Nephron progenitor cell (in vitro differentiated cells): Measurements from ENCODE around the gene ZC3HAV1L.

Experiments
- DNase-seq: peaks from one replicate; pipeline ENCODE4 v3.0.0; 2021
- H3K27ac Mint-ChIP-seq: 2 replicates; pipeline ENCODE4 v1.8.0; 2021; ENCODE audit warnings: mild to moderate bottlenecking, moderate library complexity, mixed read lengths
- H3K27me3 Mint-ChIP-seq: 2 replicates; pipeline ENCODE4 v1.8.0; 2021; ENCODE audit warnings: mild to moderate bottlenecking, low read depth, mixed read lengths; ENCODE audit not compliant: poor library complexity
- H3K36me3 Mint-ChIP-seq: 2 replicates; pipeline ENCODE4 v1.8.0; 2021; ENCODE audit warnings: low read depth, mixed read lengths
- H3K4me1 Mint-ChIP-seq: 2 replicates; pipeline ENCODE4 v1.8.0; 2021; ENCODE audit warnings: mixed read lengths
- H3K4me3 Mint-ChIP-seq: 2 replicates; pipeline ENCODE4 v1.8.0; 2021; ENCODE audit warnings: mild to moderate bottlenecking, moderate library complexity, mixed read lengths
- H3K9me3 Mint-ChIP-seq: 2 replicates; pipeline ENCODE4 v1.8.0; 2021; ENCODE audit warnings: mild to moderate bottlenecking, moderate library complexity, mixed read lengths
- CTCF ChIP-seq: fragments of 200-600 bp; sonication (generic); IDR thresholded peaks from 2 replicates; pipeline ENCODE4 v1.5.0; 2021; ENCODE audit warnings: antibody characterized with exemption

Gene ZC3HAV1L

DNA sequence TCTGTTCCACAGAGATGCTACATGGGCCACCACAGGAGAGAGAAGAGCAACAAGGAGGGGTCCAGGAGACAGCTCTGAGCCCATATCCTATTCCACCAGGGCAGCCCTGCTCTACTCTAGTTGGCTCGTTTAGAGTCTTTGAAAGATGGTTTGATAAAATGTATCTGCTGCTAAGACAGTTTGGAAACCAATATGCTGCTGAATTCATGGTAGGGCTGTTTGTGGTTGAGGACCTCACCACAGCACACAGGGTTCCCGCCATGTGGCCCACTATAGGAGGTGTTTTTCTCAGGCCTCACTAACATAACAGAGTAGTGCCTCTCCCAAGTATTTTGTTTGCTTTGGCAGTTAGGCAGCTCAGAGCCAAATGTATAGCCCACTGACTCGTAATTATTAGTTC lies 35.8 kb upstream of the ZC3HAV1L start:
- peaks cover 6% of the 10 kb centered on the region for H3K27me3 Mint-ChIP-seq

GRCh38 chr7:139068544-139069399 lies 32.9 kb upstream of the ZC3HAV1L start:
- peaks cover 51% of the 10 kb centered on the region for H3K36me3 Mint-ChIP-seq

More for the DNA sequence above, 35.8 kb upstream of the ZC3HAV1L start:
- DNase-seq, result no peak
- Mint-ChIP-seq H3K4me1 (no peaks in the 10 kb centered on the region), H3K9me3 (peaks cover 14% of the 10 kb centered on the region), H3K36me3 (peaks cover 48% of the 10 kb centered on the region), H3K27ac (no peak overlapping the region), H3K4me3 (no peak overlapping the region)
- no peak for TF ChIP-seq CTCF

DNA sequence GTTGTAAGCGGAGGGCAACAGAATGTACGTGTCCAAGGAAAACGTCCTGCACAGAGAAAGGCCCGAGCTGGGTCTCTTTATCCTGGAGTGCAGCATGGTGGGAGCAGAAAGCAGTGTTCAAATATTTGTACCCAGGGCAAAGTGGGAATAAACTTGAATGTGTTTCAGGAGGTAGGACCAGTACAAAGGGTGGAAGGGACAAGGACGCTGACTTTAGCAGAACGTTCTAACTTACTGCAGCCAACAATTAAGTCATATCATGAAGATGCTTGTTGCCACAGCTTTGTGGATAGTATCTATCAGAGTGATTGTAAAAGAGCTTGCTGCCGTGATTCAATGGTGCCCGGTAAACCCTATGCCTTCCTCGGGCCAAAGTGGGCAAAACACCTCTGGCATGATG lies 30.5 kb upstream of the ZC3HAV1L start:
- peaks cover 38% of the 10 kb centered on the region for H3K36me3 Mint-ChIP-seq
- H3K4me1 Mint-ChIP-seq, result no peaks in the 10 kb centered on the region
- no peak for DNase-seq
- peaks cover 14% of the 10 kb centered on the region for H3K9me3 Mint-ChIP-seq
- H3K27ac Mint-ChIP-seq, result peak overlapping the region; percentile 10
- TF ChIP-seq CTCF, result no peak
- H3K27me3 Mint-ChIP-seq, result peaks cover 9% of the 10 kb centered on the region
- no peak overlapping the region for H3K4me3 Mint-ChIP-seq

More at GRCh38 chr7:139068544-139069399, 32.9 kb upstream of the ZC3HAV1L start:
- no peak for TF ChIP-seq CTCF
- no peak for DNase-seq
- H3K9me3 Mint-ChIP-seq, result peaks cover 14% of the 10 kb centered on the region
- H3K27ac Mint-ChIP-seq, result no peak overlapping the region
- peaks cover 9% of the 10 kb centered on the region for H3K27me3 Mint-ChIP-seq
- no peaks in the 10 kb centered on the region for H3K4me1 Mint-ChIP-seq
- H3K4me3 Mint-ChIP-seq, result no peak overlapping the region

DNA sequence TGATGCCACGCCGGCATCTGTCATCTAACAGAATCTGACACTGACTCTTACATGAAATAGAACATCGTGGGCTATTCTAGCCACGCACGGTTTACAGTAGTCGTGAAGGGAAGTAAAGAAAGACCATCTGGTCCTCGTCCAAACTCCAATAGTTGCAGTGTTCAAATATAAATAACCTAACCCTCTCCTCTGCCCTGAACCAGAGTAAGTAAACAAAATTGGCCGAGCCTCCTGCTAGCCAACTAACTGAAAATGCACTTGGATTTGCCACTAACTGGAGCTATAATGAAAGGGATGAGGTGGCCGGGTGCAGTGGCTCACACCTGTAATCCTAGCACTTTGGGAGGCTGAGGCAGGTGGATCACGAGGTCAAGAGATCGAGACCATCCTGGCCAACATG lies 29.5 kb upstream of the ZC3HAV1L start:
- Mint-ChIP-seq H3K4me1 (no peaks in the 10 kb centered on the region), H3K36me3 (peaks cover 36% of the 10 kb centered on the region), H3K27me3 (peaks cover 9% of the 10 kb centered on the region), H3K27ac (no peak overlapping the region), H3K4me3 (no peak overlapping the region), H3K9me3 (peaks cover 14% of the 10 kb centered on the region)
- DNase-seq, result no peak
- TF ChIP-seq CTCF, result no peak

DNA sequence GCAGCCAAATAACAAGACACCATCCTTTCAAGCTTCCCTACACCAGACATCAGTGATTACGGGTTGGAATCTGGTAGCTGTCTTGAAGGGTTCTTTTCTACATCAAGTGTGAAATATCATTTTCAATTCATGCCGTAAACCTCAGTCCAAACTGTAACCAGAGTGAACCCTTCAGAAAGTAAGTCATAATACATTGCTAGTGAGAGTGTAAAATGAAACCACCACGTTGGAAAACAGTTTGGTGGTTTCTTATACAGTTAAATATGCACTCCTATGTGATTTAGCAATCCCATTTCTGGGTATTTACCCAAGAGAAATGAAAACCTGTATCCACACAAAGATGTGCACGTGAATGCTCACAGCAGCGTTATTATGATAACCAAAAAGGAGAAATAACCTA lies 25.6 kb upstream of the ZC3HAV1L start:
- Mint-ChIP-seq H3K4me1 (no peaks in the 10 kb centered on the region), H3K9me3 (no peaks in the 10 kb centered on the region), H3K27me3 (peaks cover 2% of the 10 kb centered on the region), H3K4me3 (no peak overlapping the region), H3K27ac (no peak overlapping the region), H3K36me3 (peaks cover 3% of the 10 kb centered on the region)
- no peak for DNase-seq
- no peak for TF ChIP-seq CTCF
